NCI-H1694 treated with DMSO at 0.1 percent for 48 hours (cell line): ENCODE results near the gene NADK2.
"Not testable (repeated sequence)": the region's sequence is repeated elsewhere in the genome, so short reads cannot be mapped to it uniquely, and the experiment has no call there.

Experiments
- DNase-seq: peaks from one replicate; lab custom pipeline; 2025; lab: John Stamatoyannopoulos, UW

NADK2 gene

GRCh38 chr5:36206913-36207312 is 34.8 kb downstream of the NADK2 start:
- no peak for DNase-seq

DNA sequence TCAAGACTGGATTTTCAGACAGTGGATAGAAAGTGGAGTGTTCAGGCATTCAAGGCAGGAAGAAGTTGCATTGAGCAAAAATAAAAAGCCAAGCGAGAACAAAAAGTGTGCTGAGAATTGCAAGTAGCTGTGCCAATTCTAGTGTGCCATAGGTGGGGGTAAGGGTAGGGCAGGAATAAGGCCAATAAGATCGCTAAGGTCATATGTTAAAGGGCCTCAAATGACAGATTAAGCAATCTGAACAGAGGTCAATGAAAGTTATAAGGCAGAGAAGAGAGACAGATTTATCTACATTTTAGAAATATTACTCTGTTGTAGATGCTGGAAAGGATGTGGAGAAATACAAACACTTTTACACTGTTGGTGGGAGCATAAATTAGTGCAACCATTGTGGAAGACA is 36.4 kb downstream of the NADK2 start:
- DNase-seq: no peak

GRCh38 chr5:36202521-36202961 is 39.2 kb downstream of the NADK2 start:
- DNase-seq: no peak

- no peak for DNase-seq
These were observed 41.2 kb downstream of the NADK2 start for GRCh38 chr5:36200513-36200912.

DNA sequence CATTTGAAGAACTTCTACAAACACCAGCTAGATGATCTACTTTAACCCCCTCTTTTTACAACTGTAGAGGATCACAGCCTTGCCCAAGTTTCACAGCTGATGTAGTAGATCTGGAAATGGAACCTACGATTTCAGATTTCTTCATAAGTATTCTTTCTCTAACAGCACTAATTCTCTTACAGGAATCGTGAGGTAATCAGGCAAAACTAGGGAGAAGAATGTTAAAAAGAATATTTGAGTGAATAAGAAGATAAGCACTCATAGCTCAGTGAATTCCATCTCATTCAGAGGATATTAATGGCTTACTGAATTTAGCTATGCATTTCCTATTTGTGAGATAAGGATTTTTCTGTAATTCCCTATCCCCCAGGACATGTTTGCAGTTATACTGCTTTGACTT is 42.1 kb downstream of the NADK2 start:
- DNase-seq: no peak

- DNase-seq: not testable (repeated sequence)
These were observed 42.9 kb downstream of the NADK2 start for GRCh38 chr5:36198783-36199182.

DNA sequence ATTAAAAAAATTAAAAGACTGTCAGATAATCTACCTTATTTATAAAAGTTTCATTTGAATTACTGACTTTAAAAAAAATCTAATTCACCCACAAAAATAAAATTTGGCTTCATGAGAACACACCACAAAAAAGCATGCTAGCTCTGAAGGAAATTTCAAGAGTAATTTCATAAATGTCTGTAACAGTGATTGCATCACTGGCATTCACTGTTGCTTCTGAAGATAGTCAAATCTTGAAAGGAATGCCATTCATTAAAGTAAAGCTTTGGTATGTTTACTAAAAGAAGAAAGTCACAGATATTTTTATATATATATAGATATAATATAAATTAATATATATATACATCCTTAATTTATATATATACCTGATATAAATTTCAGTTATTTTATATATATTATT is 43.4 kb downstream of the NADK2 start:
- no peak for DNase-seq

GRCh38 chr5:36193746-36194145 is 48.0 kb downstream of the NADK2 start:
- no peak for DNase-seq

DNA sequence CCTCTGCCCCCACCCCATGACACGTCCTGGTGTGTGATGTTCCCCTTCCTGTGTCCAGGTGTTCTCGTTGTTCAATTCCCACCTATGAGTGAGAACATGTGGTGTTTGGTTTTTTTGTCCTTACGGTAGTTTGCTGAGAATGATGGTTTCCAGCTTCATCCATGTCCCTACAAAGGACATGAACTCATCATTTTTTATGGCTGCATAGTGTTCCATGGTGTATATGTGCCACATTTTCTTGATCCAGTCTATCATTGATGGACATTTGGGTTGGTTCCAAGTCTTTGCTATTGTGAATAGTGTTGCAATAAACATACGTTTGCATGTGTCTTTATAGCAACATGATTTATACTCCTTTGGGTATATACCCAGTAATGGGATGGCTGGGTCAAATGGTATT is 57.3 kb downstream of the NADK2 start:
- DNase-seq: not testable (repeated sequence)

- no peak for DNase-seq
These were observed 60.0 kb downstream of the NADK2 start for GRCh38 chr5:36181774-36182173.

- no peak for DNase-seq
These were observed 61.0 kb downstream of the NADK2 start for GRCh38 chr5:36180556-36181350.

DNA sequence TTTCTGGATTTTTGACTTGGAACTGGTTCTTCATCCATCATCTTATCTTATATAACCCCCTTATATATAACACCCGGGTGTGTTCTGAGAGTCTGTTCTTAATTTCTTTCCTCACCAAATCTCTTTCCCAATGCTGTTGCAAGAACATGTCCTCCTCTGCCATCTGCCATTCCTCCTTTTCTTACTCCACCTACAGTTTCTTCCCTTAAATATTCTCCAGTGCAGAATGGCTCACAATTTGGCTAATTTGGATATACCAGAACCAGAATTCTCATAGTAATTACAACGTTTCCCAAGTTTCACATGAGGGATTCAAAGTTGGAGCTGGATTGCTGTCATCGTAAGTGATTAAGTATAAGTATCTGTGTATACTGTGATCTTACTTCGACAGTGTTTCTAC is 61.8 kb downstream of the NADK2 start:
- DNase-seq: no peak

DNA sequence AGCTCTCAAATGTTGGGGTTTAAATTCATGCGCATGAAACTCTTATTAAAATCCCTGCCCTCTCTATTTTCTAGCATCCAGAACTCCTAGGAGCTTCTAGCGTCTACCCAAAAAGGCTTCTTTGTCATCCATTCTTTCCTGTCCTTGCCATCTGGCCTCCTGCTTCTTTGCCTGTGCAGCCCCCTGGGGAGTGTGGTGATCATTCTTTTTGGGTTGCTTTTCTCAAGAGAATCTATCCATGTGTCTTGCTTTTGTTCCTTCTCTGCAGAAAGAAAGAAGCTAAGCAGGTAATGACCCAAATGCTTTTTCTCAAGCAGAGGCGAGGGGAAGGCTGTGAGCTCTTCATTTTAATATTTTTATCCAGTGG is 63.2 kb downstream of the NADK2 start:
- DNase-seq: no peak

DNA sequence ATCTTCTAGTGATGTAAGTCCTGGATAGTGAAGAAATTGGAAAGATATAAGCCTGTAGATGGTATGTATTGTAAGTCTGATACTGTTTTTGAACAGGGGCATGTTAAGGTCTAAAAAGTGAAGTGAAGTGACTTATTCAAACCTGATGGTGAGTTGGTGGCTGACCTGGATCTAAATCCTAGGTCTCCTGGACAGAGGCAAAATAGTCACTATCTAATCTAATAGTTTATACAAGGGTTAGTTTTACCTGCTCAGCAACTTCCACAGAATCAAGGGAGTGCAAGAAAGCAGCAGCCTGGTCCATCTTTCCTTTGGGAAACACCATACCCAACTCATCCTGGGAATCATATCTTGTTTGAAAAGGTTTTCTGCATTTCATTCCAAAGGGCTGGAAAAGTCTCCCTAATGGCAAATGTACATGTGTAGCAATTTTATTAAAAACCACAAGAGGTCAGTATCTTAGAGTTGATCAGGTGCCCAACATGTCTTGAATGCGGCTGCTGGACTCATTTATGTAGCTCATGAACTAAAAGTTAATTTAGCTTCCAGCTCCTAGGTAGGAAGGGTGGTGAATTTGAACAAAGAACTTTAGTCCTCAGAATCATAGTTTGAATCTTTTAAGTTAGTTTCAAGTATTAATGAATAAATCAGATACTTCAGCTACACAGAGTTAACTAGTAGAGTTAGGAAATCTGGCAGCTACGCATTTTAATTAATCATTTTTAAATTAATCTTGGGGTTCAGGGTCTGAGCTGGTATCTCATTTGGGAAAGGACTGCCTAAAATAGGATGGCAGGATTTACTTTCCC is 63.8 kb downstream of the NADK2 start:
- DNase-seq: peak; percentile 64

- DNase-seq: no peak
These were observed 64.6 kb downstream of the NADK2 start for GRCh38 chr5:36177154-36177553.

DNA sequence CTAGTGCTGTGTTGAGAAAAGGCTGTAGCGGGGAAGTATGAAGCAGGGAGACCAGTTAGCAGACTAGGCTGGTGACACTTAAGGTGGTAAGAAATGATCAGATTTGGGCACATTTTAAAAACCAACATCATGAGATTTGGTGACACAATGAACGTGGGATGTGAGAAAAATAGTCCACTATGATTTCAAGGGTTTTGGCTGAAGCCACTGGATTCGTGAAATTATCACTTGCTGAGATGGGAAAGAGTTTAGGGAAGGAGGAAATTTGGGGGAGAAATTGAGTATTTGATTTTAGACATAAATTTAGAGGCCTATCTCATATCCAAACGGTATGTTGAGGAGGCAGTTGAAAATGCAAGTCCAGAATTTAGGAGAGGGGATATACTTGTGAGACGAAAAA is 66.7 kb downstream of the NADK2 start:
- DNase-seq: no peak

DNA sequence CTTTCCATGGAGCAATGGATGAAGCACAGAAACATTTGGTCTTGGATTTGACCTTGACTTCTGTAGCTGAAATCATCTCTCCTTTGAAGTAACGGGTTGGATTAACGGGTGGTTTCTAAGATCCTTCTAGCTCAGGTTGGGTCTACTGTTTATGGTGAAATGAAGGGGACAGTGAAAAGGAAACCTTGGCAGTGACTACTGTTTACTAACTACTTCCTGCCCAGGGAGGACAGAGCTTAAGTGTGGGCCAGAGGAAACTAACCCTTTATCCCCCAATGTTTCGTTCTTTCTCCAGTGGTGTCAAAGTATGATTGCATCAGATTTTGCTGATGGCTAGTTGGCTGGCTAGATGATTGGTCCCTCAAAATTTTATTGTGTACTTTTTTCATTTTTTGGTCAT is 67.6 kb downstream of the NADK2 start:
- no peak for DNase-seq

- no peak for DNase-seq
These were observed 68.3 kb downstream of the NADK2 start for GRCh38 chr5:36173426-36173825.

DNA sequence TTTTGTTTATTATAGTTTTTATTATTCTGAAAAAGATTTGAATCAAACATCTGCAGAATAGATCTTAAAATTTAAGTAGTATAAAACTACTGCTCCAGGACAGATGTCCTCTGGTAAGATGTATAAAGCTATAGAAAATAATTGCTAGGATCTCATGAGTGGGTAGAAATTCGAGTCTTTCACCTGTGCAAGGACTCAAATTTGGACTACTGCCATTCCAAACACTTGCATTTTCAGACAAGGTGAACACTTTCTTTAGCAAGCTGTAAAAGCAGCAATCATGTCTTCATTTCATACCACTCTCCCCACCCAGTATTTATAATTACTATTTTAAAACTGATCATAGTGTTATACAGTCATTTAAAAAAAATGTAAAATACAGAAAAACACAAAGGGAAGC is 69.1 kb downstream of the NADK2 start:
- no peak for DNase-seq

- no peak for DNase-seq
These were observed 70.8 kb downstream of the NADK2 start for GRCh38 chr5:36170832-36171424.

- no peak for DNase-seq
These were observed 73.0 kb downstream of the NADK2 start for GRCh38 chr5:36168737-36169136.

- DNase-seq: no peak
These were observed 77.3 kb downstream of the NADK2 start for GRCh38 chr5:36164461-36164860.
